ENCODE measurements around the gene CALHM4.

- no peak for TF ChIP-seq POLR2A (IDR thresholded peaks at IDR 0.05)
- TF ChIP-seq CTCF (IDR thresholded peaks at IDR 0.05) = no peak
Measured at GRCh38 chr6:116522896-116523295, 30.7 kb upstream of the CALHM4 start.
